GM23338 (cell line): ENCODE results near the gene TLE3. TPM values are rescaled to one million over a fixed set of nuclear protein-coding genes. Genes with fewer than 3 reads are reported as not detected.

Experiments used
- ATAC-seq: fragments of 200-7000 bp; cut with Tn5 transposase; 3 replicates; pipeline ENCODE4 v1.9.1; 2020
- DNase-seq: peaks from one replicate; pipeline ENCODE4 v3.0.0-alpha.2; 2015; ENCODE audit warnings: low spot score
- H2AFZ ChIP-seq: fragments of 200-600 bp; sonication (generic); 2 replicates; pipeline ENCODE4 v1.8.0; 2016; ENCODE audit warnings: antibody characterized with exemption, mild to moderate bottlenecking, moderate library complexity
- H3F3A ChIP-seq: fragments of 200-600 bp; sonication (generic); replicated peaks from 2 replicates; pipeline ENCODE4 v1.8.0; 2017; ENCODE audit warnings: antibody characterized with exemption, mixed run types, low read depth
- H3K27ac ChIP-seq: fragments of 200-600 bp; sonication (generic); 2 replicates; pipeline ENCODE4 v1.6.1; 2016; ENCODE audit warnings: low read depth
- H3K27me3 ChIP-seq: fragments of 200-600 bp; sonication (generic); 2 replicates; pipeline ENCODE4 v1.8.0; 2016; ENCODE audit warnings: mild to moderate bottlenecking, mixed run types, moderate library complexity; ENCODE audit not compliant: insufficient read depth
- H3K36me3 ChIP-seq: fragments of 200-600 bp; sonication (generic); 2 replicates; pipeline ENCODE4 v1.8.0; 2016; ENCODE audit warnings: mild to moderate bottlenecking; ENCODE audit not compliant: insufficient read depth
- H3K4me1 ChIP-seq: fragments of 200-600 bp; sonication (generic); 2 replicates; pipeline ENCODE4 v1.8.0; 2016; ENCODE audit warnings: mild to moderate bottlenecking, moderate library complexity; ENCODE audit not compliant: insufficient read depth
- H3K4me2 ChIP-seq: fragments of 200-600 bp; sonication (generic); 2 replicates; pipeline ENCODE4 v1.7.1; 2017; ENCODE audit warnings: mixed run types
- H3K4me3 ChIP-seq: fragments of 200-600 bp; sonication (generic); 2 replicates; pipeline ENCODE4 v1.6.1; 2016; ENCODE audit warnings: mixed run types
- H3K79me2 ChIP-seq: fragments of 200-600 bp; sonication (generic); replicated peaks from 2 replicates; pipeline ENCODE4 v1.8.0; 2017; ENCODE audit warnings: mild to moderate bottlenecking; ENCODE audit not compliant: insufficient read depth
- H3K9me2 ChIP-seq: fragments of 200-600 bp; sonication (generic); 2 replicates; pipeline ENCODE4 v1.8.0; 2017; ENCODE audit not compliant: insufficient read depth
- H4K20me1 ChIP-seq: fragments of 200-600 bp; sonication (generic); replicated peaks from 2 replicates; pipeline ENCODE4 v1.8.0; 2017; ENCODE audit warnings: mild to moderate bottlenecking; ENCODE audit not compliant: insufficient read depth
- H3K27ac Mint-ChIP-seq: 2 replicates; pipeline ENCODE4 v1.8.0; 2020; ENCODE audit warnings: inconsistent platforms, mild to moderate bottlenecking, moderate library complexity, mixed read lengths
- H3K27me3 Mint-ChIP-seq: 3 replicates; pipeline ENCODE4 v1.8.0; 2022; ENCODE audit warnings: low read depth, mild to moderate bottlenecking, moderate library complexity, mixed read lengths, inconsistent platforms; ENCODE audit not compliant: insufficient read depth, poor library complexity
- H3K36me3 Mint-ChIP-seq: 3 replicates; pipeline ENCODE4 v1.8.0; 2021; ENCODE audit warnings: low read depth, mild to moderate bottlenecking, inconsistent platforms, moderate library complexity, mixed read lengths
- H3K4me1 Mint-ChIP-seq: 3 replicates; pipeline ENCODE4 v1.8.0; 2020; ENCODE audit warnings: mild to moderate bottlenecking, inconsistent platforms, mixed read lengths
- H3K4me3 Mint-ChIP-seq: 3 replicates; pipeline ENCODE4 v1.8.0; 2021; ENCODE audit warnings: moderate library complexity, mild to moderate bottlenecking, inconsistent platforms, mixed read lengths
- H3K9me3 Mint-ChIP-seq: 3 replicates; pipeline ENCODE4 v1.8.0; 2020; ENCODE audit warnings: moderate library complexity, mild to moderate bottlenecking, inconsistent platforms, mixed read lengths
- CREB1 ChIP-seq: fragments of 250-450 bp; sonication (Bioruptor Pico); IDR thresholded peaks from 2 replicates; pipeline ENCODE4 v1.5.0; 2020; ENCODE audit warnings: low read depth, mild to moderate bottlenecking, moderate library complexity
- CTCF ChIP-seq, 2 experiments: fragments of 200-600 bp in 1 of 2; sonication (generic) in 1 of 2; conservative IDR thresholded peaks; 2 replicates each; pipeline versions ENCODE4 v1.5.1 to v1.6.1; 2016 to 2017; ENCODE audit warnings: antibody characterized with exemption in 2 of 2, low read depth in 2 of 2, mild to moderate bottlenecking in 2 of 2, moderate library complexity in 1 of 2
- ETS1 ChIP-seq: IDR thresholded peaks from 2 replicates; pipeline ENCODE4 v1.6.1; 2016; ENCODE audit warnings: antibody characterized with exemption
- EZH2 ChIP-seq: fragments of 200-600 bp; sonication (generic); IDR thresholded peaks from one replicate; pipeline ENCODE4 v1.8.0; 2017; ENCODE audit warnings: antibody characterized with exemption, mild to moderate bottlenecking, low read depth; ENCODE audit not compliant: unreplicated experiment
- EZH2phosphoT487 ChIP-seq: fragments of 200-600 bp; sonication (generic); IDR thresholded peaks from one replicate; pipeline ENCODE4 v1.8.1; 2018; ENCODE audit warnings: antibody characterized with exemption; ENCODE audit not compliant: unreplicated experiment
- JUNB ChIP-seq: IDR thresholded peaks from one replicate; pipeline ENCODE4 v1.6.1; 2016; ENCODE audit warnings: antibody characterized with exemption; ENCODE audit not compliant: unreplicated experiment
- NANOG ChIP-seq: IDR thresholded peaks from 2 replicates; pipeline ENCODE4 v1.6.1; 2016; ENCODE audit warnings: antibody characterized with exemption, borderline replicate concordance
- POLR2AphosphoS5 ChIP-seq: IDR thresholded peaks from 2 replicates; pipeline ENCODE4 v1.6.1; 2016; ENCODE audit warnings: antibody characterized with exemption, low read depth
- REST ChIP-seq: IDR thresholded peaks from one replicate; pipeline ENCODE4 v1.6.1; 2018; ENCODE audit warnings: antibody characterized with exemption; ENCODE audit not compliant: unreplicated experiment
- STAT1 ChIP-seq: IDR thresholded peaks from one replicate; pipeline ENCODE4 v1.6.1; 2016; ENCODE audit warnings: antibody characterized with exemption; ENCODE audit not compliant: unreplicated experiment
- ZNF114 ChIP-seq: fragments of 250-450 bp; sonication (Bioruptor Pico); IDR thresholded peaks from 2 replicates; pipeline ENCODE4 v1.5.0; 2020; ENCODE audit warnings: mild to moderate bottlenecking, moderate library complexity
- ZNF331 ChIP-seq: fragments of 250-450 bp; sonication (Bioruptor Pico); IDR thresholded peaks from 2 replicates; pipeline ENCODE4 v1.5.0; 2020; ENCODE audit warnings: low read depth, mild to moderate bottlenecking, moderate library complexity
- ZNF462 ChIP-seq: fragments of 250-450 bp; sonication (Bioruptor Pico); IDR thresholded peaks from 2 replicates; pipeline ENCODE4 v1.5.0; 2020; ENCODE audit warnings: mild to moderate bottlenecking, moderate library complexity
- polyA plus RNA-seq: library from polyadenylated mRNA; unstranded; fragments of >200 nt; fragmentation: Nextera tagmentation; extraction: Ambion mirVana; gene quantifications from 2 replicates; pipeline ENCODE4 v1.2.1, GENCODE V29; 2016
- total RNA-seq: library from RNA; depleted of rRNA; stranded (reverse); fragments of >200 nt; shearing (Covaris generic); gene quantifications from 2 replicates; pipeline ENCODE4 v1.2.3, GENCODE V29; 2014

Gene TLE3
- total and polyA plus RNA-seq, 2 experiments from 2014 or later, result 10.4 to 79.5 TPM

GRCh38 chr15:70146162-70146561 lies 48.4 kb upstream of the TLE3 start:
- H3K36me3 Mint-ChIP-seq, result no peaks in the 10 kb centered on the region
- H3K27me3 Mint-ChIP-seq, result peaks cover 20% of the 10 kb centered on the region
- no peaks in the 10 kb centered on the region for H3K79me2 ChIP-seq
- no peaks in the 10 kb centered on the region for H3K27me3 ChIP-seq
- no peaks in the 10 kb centered on the region; the same call in 2 of the 3 replicates for H3K9me3 Mint-ChIP-seq
- no peak overlapping the region for H3K27ac Mint-ChIP-seq
- ATAC-seq (no peak), DNase-seq (no peak)
- H3K36me3 ChIP-seq, result no peaks in the 10 kb centered on the region
- H3K4me3 ChIP-seq, result no peak overlapping the region
- no peak overlapping the region for H3K4me3 Mint-ChIP-seq
- no peaks in the 10 kb centered on the region for H4K20me1 ChIP-seq
- no peak overlapping the region for H3K4me2 ChIP-seq
- H3K27ac ChIP-seq, result no peak overlapping the region
- peaks cover 12% of the 10 kb centered on the region; the same call in 1 of the 2 replicates for H3K4me1 ChIP-seq
- H3F3A ChIP-seq, result no peaks in the 10 kb centered on the region
- TF ChIP-seq CREB1 (CRISPR knock-in tag) (no peak), EZH2phosphoT487 (no peak), EZH2 (no peak), ZNF114 (CRISPR knock-in tag) (no peak), REST (no peak), ZNF331 (no peak), STAT1 (no peak), CTCF (conservative IDR thresholded peaks at IDR 0.05; ENCODE audit: low read depth in 2 of 2) (no peak), ETS1 (no peak), NANOG (no peak), POLR2AphosphoS5 (no peak), ZNF462 (CRISPR knock-in tag) (no peak), JUNB (no peak)
- H2AFZ ChIP-seq, result no peak overlapping the region
- H3K9me2 ChIP-seq, result no peaks in the 10 kb centered on the region
- peaks cover 39% of the 10 kb centered on the region for H3K4me1 Mint-ChIP-seq
